Measurements from ENCODE around the gene ST8SIA1.

DNA sequence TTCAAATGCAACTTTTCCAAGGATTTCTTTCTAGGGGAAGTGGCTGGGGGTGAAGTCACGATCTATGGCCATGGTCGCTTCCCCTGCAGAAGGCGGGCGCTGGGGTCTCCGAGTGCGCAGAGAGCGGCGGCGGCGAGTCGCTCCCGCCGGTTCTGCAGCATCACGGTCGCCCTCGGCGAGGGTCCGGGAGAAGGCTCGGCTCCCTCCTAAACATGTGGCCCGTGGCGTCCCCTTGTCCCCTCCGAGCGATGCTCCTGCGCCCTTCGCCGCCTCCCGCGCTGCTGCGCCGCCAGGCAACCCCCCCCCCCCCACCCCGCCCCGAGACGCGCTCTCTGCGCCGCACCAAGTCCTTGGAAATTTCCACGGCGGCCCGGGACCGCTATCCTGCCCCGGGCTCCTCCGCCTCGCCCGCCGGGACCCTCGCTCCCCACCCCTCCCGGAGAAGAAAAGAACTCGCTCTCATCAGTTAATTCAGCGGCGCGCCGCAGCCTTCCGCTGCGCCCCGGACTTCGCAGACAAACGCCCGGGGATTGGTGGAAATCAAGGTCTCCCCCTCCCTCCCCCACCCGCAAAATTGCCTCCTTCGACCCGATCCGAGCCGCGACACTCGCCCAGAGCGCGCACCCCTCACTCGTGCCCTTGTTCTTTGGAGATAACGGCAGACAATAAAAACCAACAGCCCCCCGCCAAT lies at the start of gene ST8SIA1:
- TF ChIP-seq GATA2 (IDR thresholded peaks at IDR 0.05; ENCODE audit: low read depth, low read length) (no peak), GATA3 (IDR thresholded peaks at IDR 0.05; ENCODE audit: low read depth, low read length) (no peak)

All from SH-SY5Y (cell line).